Esophagus muscularis mucosa (tissue), 4 donors: Measurements from ENCODE around the gene RARB. TPM values are rescaled to one million over a fixed set of nuclear protein-coding genes. Genes with fewer than 3 reads are reported as not detected.

ENCODE experiments used
- DNase-seq: peaks from one replicate; pipeline ENCODE4 v3.0.0-alpha.2; 2017; ENCODE audit errors: extremely low spot score
- H3K27ac ChIP-seq, 4 donors: fragments of 200-600 bp; sonication (generic); replicated peaks in 1 of 4; 1 replicate in 3 of 4; 2 replicates in 1 of 4; pipeline ENCODE4 v1.5.1; 2016 to 2019; ENCODE audit warnings: mild to moderate bottlenecking in 1 of 4
- H3K27me3 ChIP-seq, 4 donors: fragments of 200-600 bp; sonication (generic); one replicate each; pipeline versions ENCODE4 v1.5.1 to v1.6.0; 2016 to 2019
- H3K36me3 ChIP-seq, 4 donors: fragments of 200-600 bp; sonication (generic); one replicate each; pipeline ENCODE4 v1.5.1; 2016 to 2019
- H3K4me1 ChIP-seq, 4 donors: fragments of 200-600 bp; sonication (generic); one replicate each; pipeline ENCODE4 v1.5.1; 2016 to 2019
- H3K4me3 ChIP-seq, 4 donors: fragments of 200-600 bp; sonication (generic); 1 replicate in 2 of 4; 2 replicates in 2 of 4; pipeline ENCODE4 v1.5.1; 2016 to 2019; ENCODE audit warnings: mild to moderate bottlenecking in 4 of 4, moderate library complexity in 1 of 4
- H3K9me3 ChIP-seq, 4 donors: fragments of 200-600 bp; sonication (generic); 1 replicate in 3 of 4; 2 replicates in 1 of 4; pipeline ENCODE4 v1.5.1; 2016 to 2019
- EP300 ChIP-seq: sonication (generic); formaldehyde crosslinking; IDR thresholded peaks from one replicate; pipeline ENCODE4 v1.6.1; 2017; ENCODE audit warnings: antibody characterized with exemption
- POLR2A ChIP-seq: fragments of 450-650 bp; IDR thresholded peaks from one replicate; pipeline ENCODE4 v1.6.1; 2017; ENCODE audit warnings: antibody characterized with exemption, moderate library complexity, mild to moderate bottlenecking, low read depth
- POLR2AphosphoS5 ChIP-seq, 2 donors: sonication (generic); formaldehyde crosslinking; IDR thresholded peaks; one replicate each; pipeline ENCODE4 v1.6.1; 2017; ENCODE audit warnings: antibody characterized with exemption in 2 of 2
- WGBS: methylation state at CpG from one replicate; pipeline ENCODE4 v1.1.5; 2018; 5-methylcytosine and 5-hydroxymethylcytosine counted together
- intact Hi-C: fragments of 100-400 bp; cut with DNase I; formaldehyde crosslinking; loops from one replicate; pipeline ENCODE4 v1.15.1; 2023
- total RNA-seq, 4 donors: library from RNA; depleted of rRNA; stranded (reverse); fragments of >200 nt; gene quantifications; one replicate each; pipeline versions ENCODE4 v1.1.0 to v1.2.1, GENCODE V29; 2016
- TF ChIP-seq, protein P1 (sequence below), 3 experiments: fragments of 200-600 bp in 2 of 3; fragments of 450-650 bp in 1 of 3; sonication (generic) in 2 of 3; IDR thresholded peaks; one replicate each; pipeline ENCODE4 v1.5.1; 2017 to 2019; ENCODE audit warnings: antibody characterized with exemption in 3 of 3, mild to moderate bottlenecking in 2 of 3, moderate library complexity in 1 of 3

RARB gene
- total RNA-seq, 4 donors from 2014 or later, result 29.2 to 51.9 (median 40.9) TPM

- intact Hi-C loops, result no loop called here
- no peak for TF ChIP-seq EP300
- TF ChIP-seq, protein P1, sequence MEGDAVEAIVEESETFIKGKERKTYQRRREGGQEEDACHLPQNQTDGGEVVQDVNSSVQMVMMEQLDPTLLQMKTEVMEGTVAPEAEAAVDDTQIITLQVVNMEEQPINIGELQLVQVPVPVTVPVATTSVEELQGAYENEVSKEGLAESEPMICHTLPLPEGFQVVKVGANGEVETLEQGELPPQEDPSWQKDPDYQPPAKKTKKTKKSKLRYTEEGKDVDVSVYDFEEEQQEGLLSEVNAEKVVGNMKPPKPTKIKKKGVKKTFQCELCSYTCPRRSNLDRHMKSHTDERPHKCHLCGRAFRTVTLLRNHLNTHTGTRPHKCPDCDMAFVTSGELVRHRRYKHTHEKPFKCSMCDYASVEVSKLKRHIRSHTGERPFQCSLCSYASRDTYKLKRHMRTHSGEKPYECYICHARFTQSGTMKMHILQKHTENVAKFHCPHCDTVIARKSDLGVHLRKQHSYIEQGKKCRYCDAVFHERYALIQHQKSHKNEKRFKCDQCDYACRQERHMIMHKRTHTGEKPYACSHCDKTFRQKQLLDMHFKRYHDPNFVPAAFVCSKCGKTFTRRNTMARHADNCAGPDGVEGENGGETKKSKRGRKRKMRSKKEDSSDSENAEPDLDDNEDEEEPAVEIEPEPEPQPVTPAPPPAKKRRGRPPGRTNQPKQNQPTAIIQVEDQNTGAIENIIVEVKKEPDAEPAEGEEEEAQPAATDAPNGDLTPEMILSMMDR (IDR thresholded peaks at IDR 0.05), result no peak
- no peak for TF ChIP-seq POLR2AphosphoS5 (IDR thresholded peaks at IDR 0.05)
- no peak for TF ChIP-seq POLR2A
Observed at GRCh38 chr3:25564075-25564474, 136.0 kb downstream of the RARB start.

DNA sequence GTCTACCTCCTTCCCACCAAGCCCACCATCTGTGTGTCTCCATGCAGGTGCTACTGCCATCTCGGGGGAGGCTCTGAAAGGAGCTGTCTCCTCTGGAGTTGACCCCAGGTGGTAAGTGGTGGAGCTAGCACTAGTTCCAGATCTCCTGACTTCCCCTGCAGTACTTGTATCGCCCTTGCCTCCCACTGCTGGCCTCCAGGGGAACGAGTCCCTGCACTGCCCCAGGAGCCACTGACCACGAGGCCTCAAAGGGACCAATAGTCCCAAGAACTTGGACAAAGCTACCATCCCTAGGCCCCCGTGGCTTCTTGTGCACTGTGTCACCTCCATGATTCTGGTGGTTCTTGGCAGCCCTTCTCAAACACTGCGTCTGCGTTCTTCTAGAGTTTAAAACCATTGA lies 137.7 kb downstream of the RARB start:
- intact Hi-C loops, result no loop called here
- no peak overlapping the region for H3K4me3 ChIP-seq
- peaks cover 0 to 12% (median 10%) of the 10 kb centered on the region in 4 donors for H3K36me3 ChIP-seq
- TF ChIP-seq, protein P1 (IDR thresholded peaks at IDR 0.05), result no peak
- TF ChIP-seq POLR2AphosphoS5 (IDR thresholded peaks at IDR 0.05) (no peak), EP300 (no peak), POLR2A (no peak)
- no peaks in the 10 kb centered on the region for H3K9me3 ChIP-seq
- H3K27ac ChIP-seq, result no peak overlapping the region
- WGBS, result 94% methylated on average over 7 of the region's 7 CpGs
- H3K27me3 ChIP-seq, result no peaks in the 10 kb centered on the region
- no peak for DNase-seq
- peaks cover 14 to 46% (median 34%) of the 10 kb centered on the region in 4 donors for H3K4me1 ChIP-seq

More at GRCh38 chr3:25564075-25564474, 136.0 kb downstream of the RARB start:
- Histone ChIP-seq H3K27me3 (no peaks in the 10 kb centered on the region), H3K4me1 (peaks cover 14 to 36% (median 28%) of the 10 kb centered on the region in 4 donors), H3K9me3 (no peaks in the 10 kb centered on the region), H3K4me3 (no peak overlapping the region), H3K36me3 (no peaks in the 10 kb centered on the region), H3K27ac (no peak overlapping the region)
- no peak for DNase-seq
- 93% methylated on average over 4 of the region's 4 CpGs for WGBS

GRCh38 chr3:25566358-25566920 lies 138.4 kb downstream of the RARB start:
- DNase-seq, result no peak
- Histone ChIP-seq H3K27me3 (no peaks in the 10 kb centered on the region), H3K9me3 (no peaks in the 10 kb centered on the region), H3K4me3 (no peak overlapping the region), H3K4me1 (peaks cover 14 to 42% (median 30%) of the 10 kb centered on the region in 4 donors), H3K27ac (no peak overlapping the region), H3K36me3 (peaks cover 0 to 18% (median 17%) of the 10 kb centered on the region in 4 donors)
- intact Hi-C loops, result no loop called here
- no peak for TF ChIP-seq EP300
- no peak for TF ChIP-seq POLR2AphosphoS5 (IDR thresholded peaks at IDR 0.05)
- 79% methylated on average over 5 of the region's 5 CpGs for WGBS

DNA sequence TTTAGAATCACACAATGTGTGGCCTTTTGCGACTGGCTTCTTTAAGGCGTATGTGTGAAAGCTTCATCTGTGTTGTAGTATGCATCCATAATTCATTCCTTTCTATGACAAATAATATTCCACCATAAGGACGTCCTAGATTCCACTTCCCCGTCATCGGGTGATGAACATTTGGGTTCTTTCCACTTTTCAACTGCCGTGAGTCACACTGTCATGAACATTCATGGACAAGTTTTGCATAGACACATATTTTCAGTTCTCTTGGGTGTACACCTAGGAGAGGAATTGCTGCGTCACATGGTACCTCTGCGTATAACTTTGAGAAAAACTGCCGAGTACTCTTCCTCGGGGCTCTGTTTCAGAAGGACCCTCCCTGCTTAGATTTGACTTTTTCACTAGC lies 139.3 kb downstream of the RARB start:
- WGBS, result 72% methylated on average over 10 of the region's 10 CpGs
- H3K27me3 ChIP-seq, result no peaks in the 10 kb centered on the region
- peak overlapping the region in 3 of 4 donors; percentile 11 to 47 (median 45) for H3K27ac ChIP-seq
- intact Hi-C loops, result no loop called here
- no peak overlapping the region for H3K4me3 ChIP-seq
- H3K9me3 ChIP-seq, result no peaks in the 10 kb centered on the region
- H3K36me3 ChIP-seq, result peaks cover 0 to 26% (median 21%) of the 10 kb centered on the region in 4 donors
- H3K4me1 ChIP-seq, result peaks cover 14 to 34% (median 28%) of the 10 kb centered on the region in 4 donors
- TF ChIP-seq POLR2AphosphoS5 (IDR thresholded peaks at IDR 0.05), result no peak
- no peak for TF ChIP-seq POLR2A
- no peak for TF ChIP-seq EP300
- TF ChIP-seq, protein P1 (IDR thresholded peaks at IDR 0.05), result no peak
- no peak for DNase-seq

DNA sequence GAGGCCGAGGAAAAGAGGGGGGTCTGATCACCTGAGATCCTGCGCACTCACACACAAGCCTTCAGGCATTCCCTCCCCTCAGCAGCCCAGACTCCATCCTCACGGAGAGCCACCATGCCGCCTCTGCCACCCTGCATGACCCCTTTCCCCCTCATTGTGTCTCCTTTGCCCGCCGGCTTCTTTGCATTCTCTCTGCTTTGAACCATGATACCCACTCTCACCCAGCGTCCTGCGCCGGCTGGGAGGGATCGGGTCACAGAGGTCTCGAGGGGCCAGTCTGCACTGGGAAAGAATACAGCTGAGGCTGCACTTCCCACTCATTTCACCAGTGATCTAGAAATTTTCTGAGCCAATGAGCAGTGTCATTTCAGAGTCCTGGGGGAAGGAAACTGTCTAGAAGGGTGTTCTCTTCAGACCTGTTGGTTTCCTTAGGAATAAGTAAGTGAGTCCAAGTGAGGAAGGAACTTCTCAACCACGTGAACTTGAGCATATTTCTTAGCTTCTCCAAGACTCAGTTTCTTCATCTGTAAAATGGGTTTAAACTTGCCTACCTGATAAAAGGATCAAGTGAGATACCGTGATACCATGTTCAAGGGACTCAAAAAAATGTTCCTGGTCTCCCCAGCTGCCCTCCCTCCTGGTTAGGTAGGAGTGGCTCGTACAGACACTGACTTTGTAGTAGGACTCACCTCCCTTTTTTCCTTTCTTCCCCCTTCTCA lies 139.9 kb downstream of the RARB start:
- DNase-seq, result no peak
- peaks cover 18 to 36% (median 31%) of the 10 kb centered on the region in 4 donors for H3K4me1 ChIP-seq
- H3K9me3 ChIP-seq, result no peaks in the 10 kb centered on the region
- H3K27me3 ChIP-seq, result no peaks in the 10 kb centered on the region
- WGBS, result 93% methylated on average over 14 of the region's 14 CpGs
- intact Hi-C loops, result no loop called here
- H3K4me3 ChIP-seq, result no peak overlapping the region
- peak overlapping the region in 3 of 4 donors; percentile 11 to 47 (median 45) for H3K27ac ChIP-seq
- TF ChIP-seq POLR2AphosphoS5 (IDR thresholded peaks at IDR 0.05), result no peak
- no peak for TF ChIP-seq EP300
- TF ChIP-seq, protein P1 (IDR thresholded peaks at IDR 0.05), result no peak
- no peak for TF ChIP-seq POLR2A
- peaks cover 0 to 27% (median 21%) of the 10 kb centered on the region in 4 donors for H3K36me3 ChIP-seq
